ENCODE measurements around the gene GALT. TPM values are rescaled to one million over a fixed set of nuclear protein-coding genes. Genes with fewer than 3 reads are reported as not detected.
A peak's percentile ranks its signal among the peaks of the same experiment; 100 is the strongest.

The GALT gene
- total RNA-seq (ENCODE audit: unreplicated experiment), result 57.5 TPM
- long read RNA-seq, partial matches to known transcripts, result 2 of 16 reads
- long read RNA-seq, other reads (novel, unspliced or antisense), result 10 of 16 reads

DNA sequence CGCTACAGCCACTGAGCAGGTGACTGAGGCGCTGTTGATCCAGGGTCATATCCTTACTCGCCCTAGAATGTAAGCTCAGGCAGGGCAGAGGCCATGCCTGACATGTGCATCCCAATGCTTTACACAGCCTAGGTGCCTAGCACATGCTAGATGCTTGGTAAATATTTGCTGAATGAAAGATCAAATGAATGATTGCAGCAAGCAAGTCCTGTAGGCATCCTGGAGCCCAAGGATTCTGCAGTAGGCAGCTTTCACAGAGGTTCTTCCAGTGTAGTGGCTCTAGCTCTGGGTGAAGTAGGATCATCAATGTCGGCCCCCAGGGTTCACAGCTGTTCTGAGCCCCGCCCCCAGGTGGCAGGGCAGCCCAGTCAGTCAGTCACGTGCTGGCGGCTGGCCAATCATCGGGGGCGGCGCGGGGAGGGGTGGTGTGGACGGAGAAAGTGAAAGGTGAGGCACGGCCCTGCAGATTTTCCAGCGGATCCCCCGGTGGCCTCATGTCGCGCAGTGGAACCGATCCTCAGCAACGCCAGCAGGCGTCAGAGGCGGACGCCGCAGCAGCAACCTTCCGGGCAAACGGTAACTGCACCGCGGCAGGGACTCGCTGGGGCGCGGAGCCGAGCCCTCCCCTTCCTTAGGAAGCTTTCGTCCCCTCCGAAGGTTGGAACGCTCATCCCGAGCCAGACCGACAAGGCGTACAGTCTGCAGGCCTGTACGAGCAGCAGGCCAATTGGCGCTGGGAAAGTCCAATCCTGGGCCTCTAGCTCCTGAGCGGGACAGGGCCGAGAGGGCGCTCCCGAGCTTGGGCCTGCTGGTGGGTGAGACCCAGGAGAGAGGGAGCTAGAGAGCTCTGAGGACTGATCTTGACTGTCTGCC is at the start of gene GALT:
GALT (plus strand) TSS at position 465 of the 873 bp plus-strand sequence; CDS start at position 495, 30 bp downstream.
- H3K36me3 Mint-ChIP-seq (ENCODE audit: unreplicated experiment), result peaks cover 8% of the 10 kb centered on the region
- peaks cover 9% of the 10 kb centered on the region for H3K4me1 Mint-ChIP-seq (ENCODE audit: low read depth, unreplicated experiment)
- H3K27me3 Mint-ChIP-seq (ENCODE audit: unreplicated experiment), result peaks cover 6% of the 10 kb centered on the region
- peak within 1 kb of the TSS; percentile 64 for H3K27ac Mint-ChIP-seq (ENCODE audit: unreplicated experiment)
- TF ChIP-seq, protein P1, sequence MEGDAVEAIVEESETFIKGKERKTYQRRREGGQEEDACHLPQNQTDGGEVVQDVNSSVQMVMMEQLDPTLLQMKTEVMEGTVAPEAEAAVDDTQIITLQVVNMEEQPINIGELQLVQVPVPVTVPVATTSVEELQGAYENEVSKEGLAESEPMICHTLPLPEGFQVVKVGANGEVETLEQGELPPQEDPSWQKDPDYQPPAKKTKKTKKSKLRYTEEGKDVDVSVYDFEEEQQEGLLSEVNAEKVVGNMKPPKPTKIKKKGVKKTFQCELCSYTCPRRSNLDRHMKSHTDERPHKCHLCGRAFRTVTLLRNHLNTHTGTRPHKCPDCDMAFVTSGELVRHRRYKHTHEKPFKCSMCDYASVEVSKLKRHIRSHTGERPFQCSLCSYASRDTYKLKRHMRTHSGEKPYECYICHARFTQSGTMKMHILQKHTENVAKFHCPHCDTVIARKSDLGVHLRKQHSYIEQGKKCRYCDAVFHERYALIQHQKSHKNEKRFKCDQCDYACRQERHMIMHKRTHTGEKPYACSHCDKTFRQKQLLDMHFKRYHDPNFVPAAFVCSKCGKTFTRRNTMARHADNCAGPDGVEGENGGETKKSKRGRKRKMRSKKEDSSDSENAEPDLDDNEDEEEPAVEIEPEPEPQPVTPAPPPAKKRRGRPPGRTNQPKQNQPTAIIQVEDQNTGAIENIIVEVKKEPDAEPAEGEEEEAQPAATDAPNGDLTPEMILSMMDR (IDR thresholded peaks at IDR 0.05; ENCODE audit: partially characterized antibody, unreplicated experiment), result peak; percentile 53
- peaks cover 4% of the 10 kb centered on the region for H3K9me3 Mint-ChIP-seq (ENCODE audit: unreplicated experiment)
- peak; percentile 96 for DNase-seq
- peak within 1 kb of the TSS; percentile 91 for H3K4me3 Mint-ChIP-seq (ENCODE audit: unreplicated experiment)

- peaks cover 18% of the 10 kb centered on the region for H3K4me1 Mint-ChIP-seq (ENCODE audit: low read depth, unreplicated experiment)
- H3K27me3 Mint-ChIP-seq (ENCODE audit: unreplicated experiment), result peaks cover 13% of the 10 kb centered on the region
- TF ChIP-seq, protein P1 (IDR thresholded peaks at IDR 0.05; ENCODE audit: partially characterized antibody, unreplicated experiment), result no peak
- peaks cover 2% of the 10 kb centered on the region for H3K9me3 Mint-ChIP-seq (ENCODE audit: unreplicated experiment)
- no peak for DNase-seq
- no peak overlapping the region for H3K27ac Mint-ChIP-seq (ENCODE audit: unreplicated experiment)
- no peaks in the 10 kb centered on the region for H3K36me3 Mint-ChIP-seq (ENCODE audit: unreplicated experiment)
- no peak overlapping the region for H3K4me3 Mint-ChIP-seq (ENCODE audit: unreplicated experiment)
Measured at GRCh38 chr9:34599546-34599945, 46.9 kb upstream of the GALT start.

- Mint-ChIP-seq H3K27ac (ENCODE audit: unreplicated experiment) (no peak overlapping the region), H3K4me1 (ENCODE audit: low read depth, unreplicated experiment) (peaks cover 18% of the 10 kb centered on the region), H3K27me3 (ENCODE audit: unreplicated experiment) (peaks cover 17% of the 10 kb centered on the region), H3K4me3 (ENCODE audit: unreplicated experiment) (no peak overlapping the region), H3K36me3 (ENCODE audit: unreplicated experiment) (no peaks in the 10 kb centered on the region), H3K9me3 (ENCODE audit: unreplicated experiment) (peaks cover 2% of the 10 kb centered on the region)
- TF ChIP-seq, protein P1 (IDR thresholded peaks at IDR 0.05; ENCODE audit: partially characterized antibody, unreplicated experiment), result no peak
- DNase-seq, result no peak
Measured at GRCh38 chr9:34600908-34601307, 45.6 kb upstream of the GALT start.

DNA sequence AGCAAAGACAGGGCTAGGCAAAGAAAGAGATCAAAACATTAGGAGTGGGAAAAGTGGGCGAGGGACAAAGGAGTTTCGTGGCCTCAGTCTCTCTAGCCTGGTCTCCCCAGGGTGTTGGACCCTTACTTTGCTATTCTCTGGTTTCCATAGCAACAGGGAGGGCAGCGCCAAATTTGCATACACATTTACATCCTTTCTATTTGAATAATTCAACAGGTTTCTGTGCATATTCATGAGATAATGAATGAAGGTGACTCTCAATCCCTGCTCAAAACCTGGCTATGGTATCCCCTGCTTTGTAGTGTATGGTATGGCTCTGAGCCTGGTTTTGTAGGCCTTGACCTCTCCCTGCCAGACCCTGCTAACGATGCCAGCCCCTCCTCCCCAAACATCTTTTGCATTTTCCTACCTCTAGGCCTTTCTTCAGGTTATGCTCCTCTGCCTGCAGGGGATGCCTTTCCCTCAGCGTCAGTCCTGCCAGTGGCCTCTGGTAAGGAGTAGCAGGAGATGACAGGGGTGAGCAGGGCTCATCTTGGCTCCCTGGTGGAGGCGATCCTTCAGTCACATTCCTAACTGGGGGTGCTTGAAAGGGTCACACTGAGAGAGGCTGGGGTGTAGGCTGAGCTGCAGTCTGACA is 44.4 kb upstream of the GALT start:
- Mint-ChIP-seq H3K36me3 (ENCODE audit: unreplicated experiment) (no peaks in the 10 kb centered on the region), H3K27ac (ENCODE audit: unreplicated experiment) (peak overlapping the region; percentile 21), H3K9me3 (ENCODE audit: unreplicated experiment) (peaks cover 2% of the 10 kb centered on the region), H3K4me3 (ENCODE audit: unreplicated experiment) (no peak overlapping the region), H3K27me3 (ENCODE audit: unreplicated experiment) (peaks cover 15% of the 10 kb centered on the region), H3K4me1 (ENCODE audit: low read depth, unreplicated experiment) (peaks cover 18% of the 10 kb centered on the region)
- DNase-seq, result no peak
- TF ChIP-seq, protein P1 (IDR thresholded peaks at IDR 0.05; ENCODE audit: partially characterized antibody, unreplicated experiment), result no peak
